Stimulated activated CD8-positive, alpha-beta memory T cell treated with anti-CD3 and anti-CD28 coated beads, Interleukin-7, amount 100 ng/mL, for 24 hours (primary cell): ENCODE data around the gene ARHGEF7.

Source experiments
- DNase-seq: peaks from one replicate; pipeline ENCODE4 v3.0.0-alpha.2; 2020; ENCODE audit warnings: low read depth

Gene ARHGEF7

DNA sequence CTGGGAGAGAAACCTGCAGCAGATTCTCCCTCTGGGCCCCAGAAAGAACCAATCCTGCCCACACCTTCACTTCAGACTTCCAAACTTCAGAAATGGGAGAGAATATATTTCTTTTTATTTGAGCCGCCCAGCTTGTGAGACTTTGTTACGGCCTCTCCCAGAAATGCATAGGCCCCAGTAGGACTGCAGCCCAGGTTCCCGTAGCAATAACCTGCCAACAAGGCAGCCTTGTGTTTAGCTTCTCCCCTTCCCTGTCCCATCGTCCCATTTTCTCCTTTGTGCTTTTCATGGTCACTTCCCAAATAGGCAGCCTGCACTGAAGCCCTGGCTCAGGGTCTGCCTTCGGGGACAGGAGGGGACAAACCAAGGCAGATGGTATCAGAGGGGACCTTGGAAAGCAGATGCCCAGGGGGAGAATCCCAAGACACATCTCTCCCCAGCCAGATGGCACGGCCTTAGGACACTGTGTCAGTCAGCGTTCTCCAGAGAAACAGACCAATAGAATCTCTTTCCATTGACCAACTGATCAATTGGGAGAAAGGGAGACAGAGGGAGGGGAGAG lies 3.7 kb upstream of the ARHGEF7 start:
- no peak for DNase-seq

DNA sequence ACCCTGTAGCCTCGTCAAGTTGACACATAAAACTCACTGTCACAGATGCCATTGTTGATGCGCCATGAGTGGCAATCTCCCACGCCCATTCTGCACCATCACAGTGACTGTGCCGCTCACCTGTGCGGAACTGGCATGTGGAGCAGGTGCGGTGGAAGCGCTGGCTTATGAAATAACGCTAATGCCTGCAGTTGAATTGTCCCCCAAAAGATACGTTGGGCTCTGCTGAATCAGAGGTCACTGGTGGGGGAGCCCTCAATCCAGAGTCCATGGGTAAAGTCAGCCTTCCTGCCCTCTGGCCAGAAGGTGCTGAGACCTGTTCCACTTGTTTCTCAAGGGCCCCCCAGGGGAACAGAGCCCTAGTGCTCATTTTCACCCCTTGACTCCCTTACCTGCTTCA lies 2.9 kb upstream of the ARHGEF7 start:
- DNase-seq: no peak

DNA sequence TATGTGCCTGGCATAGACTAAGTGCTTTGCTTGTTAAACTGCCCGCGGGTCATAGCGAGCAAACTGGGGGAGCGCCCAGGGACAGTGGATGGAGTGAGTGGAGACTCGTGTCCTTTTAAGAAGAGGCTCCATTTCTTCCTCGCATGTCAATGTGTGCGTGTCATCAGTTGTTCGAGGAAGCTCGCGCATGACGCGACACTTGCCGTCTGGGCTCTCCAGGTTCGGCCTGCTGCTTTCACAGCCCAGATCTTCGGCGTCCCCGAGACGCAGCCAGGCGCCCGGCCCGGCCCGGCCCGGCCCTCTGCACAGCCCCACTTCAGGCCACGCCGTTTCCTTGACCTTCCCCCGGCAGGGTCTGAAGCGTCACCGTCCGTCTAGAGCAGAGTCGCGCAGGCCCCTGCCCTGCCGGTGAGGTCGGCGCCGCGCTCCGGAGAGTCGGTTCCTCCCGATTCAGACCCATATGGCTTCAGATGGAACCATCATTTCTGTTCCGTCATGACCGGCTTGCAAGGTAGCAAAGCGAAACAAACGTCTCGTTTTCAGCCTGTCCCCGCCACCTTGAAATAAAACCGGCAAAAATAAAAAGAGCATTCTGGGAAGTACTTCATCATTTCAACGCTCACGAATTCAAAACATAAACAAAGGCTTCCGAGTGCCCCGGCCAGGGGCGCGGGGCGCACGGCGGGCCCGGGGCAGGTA lies 599 bp upstream of the ARHGEF7 start:
- DNase-seq: no peak

DNA sequence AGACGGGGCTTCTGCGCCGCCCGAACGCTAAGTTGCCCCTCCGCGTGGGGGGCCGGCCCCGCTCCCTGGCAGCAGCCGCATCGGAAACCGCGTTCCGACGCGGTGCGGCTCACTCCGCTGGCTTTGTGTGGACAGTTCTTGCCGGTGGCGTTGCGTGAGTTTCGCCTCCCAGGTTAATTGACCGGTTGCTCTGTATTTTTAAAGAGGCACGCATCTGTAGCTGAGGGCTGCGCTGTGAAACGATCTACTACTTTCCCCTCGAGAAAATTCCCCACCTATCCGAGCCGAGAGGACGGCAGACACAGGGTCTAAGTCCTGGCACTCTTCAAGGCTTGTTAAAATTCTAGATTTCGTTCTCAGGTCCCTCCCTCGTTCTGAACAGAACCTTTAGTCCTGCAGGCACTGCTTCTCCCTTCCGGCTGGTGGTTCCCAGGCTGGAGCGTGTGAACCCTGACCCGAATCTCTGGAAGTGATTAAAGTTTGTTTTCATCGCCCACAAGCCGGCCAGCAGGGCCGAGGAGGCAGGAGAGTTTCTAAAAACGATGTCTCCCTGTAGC lies 933 bp downstream of the ARHGEF7 start:
- no peak for DNase-seq

DNA sequence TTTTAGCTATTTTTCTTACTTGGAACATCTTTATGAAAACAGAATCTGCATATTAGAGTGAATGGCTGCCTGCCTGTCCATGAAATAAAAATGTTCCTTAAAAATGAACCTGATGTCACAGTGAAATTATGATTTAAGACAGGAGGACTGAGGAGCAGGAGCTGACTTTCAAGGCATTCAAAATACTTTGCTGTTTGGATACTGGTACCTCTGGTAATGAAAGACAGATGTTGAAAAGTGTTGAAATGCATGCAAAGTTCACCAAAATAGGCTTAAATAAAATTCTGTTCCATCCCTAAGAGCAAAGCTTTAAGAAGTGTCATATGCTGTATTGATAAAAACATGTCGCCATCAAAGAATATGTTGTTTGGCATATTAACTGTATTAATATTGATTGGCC lies 1.7 kb downstream of the ARHGEF7 start:
- no peak for DNase-seq

DNA sequence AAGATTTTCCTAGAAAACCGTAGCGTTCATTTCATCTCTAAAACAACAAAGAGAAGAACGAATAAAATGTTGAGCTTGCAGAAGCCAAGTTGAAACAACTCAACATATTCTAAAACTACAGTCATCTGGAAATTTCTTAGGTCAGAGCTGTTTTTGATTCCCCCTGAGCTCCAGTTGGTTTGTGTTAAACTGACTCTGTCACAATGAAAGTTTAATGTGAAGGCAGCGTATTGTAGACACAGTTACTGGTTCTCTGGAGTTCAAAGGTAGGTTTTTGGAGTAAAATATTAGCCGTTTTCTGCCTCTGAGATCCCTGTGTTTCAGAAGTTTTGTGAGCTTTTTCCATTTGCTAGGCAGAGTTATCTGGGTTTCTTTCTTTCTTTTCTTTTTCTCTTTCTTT lies 2.2 kb downstream of the ARHGEF7 start:
- DNase-seq: no peak

DNA sequence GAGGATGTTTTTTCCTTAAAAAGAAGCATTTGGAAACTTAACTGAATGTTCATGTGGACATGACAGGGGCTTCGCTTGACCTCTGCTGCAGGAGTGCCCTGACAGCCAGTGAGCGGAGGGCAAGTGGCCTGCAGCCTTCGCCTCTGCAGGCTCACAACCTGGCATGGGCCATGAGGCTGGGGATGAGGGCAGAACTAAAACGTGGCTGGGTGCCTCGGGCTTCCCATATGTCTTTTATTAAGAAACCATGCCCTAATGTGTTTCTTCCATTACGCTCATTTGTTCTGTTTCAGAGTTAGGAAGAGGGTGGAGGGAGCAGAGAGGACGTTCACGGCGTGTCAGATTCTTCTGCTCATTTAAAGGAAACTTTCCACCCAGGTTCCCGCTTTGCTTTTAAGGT lies 2.9 kb downstream of the ARHGEF7 start:
- no peak for DNase-seq

DNA sequence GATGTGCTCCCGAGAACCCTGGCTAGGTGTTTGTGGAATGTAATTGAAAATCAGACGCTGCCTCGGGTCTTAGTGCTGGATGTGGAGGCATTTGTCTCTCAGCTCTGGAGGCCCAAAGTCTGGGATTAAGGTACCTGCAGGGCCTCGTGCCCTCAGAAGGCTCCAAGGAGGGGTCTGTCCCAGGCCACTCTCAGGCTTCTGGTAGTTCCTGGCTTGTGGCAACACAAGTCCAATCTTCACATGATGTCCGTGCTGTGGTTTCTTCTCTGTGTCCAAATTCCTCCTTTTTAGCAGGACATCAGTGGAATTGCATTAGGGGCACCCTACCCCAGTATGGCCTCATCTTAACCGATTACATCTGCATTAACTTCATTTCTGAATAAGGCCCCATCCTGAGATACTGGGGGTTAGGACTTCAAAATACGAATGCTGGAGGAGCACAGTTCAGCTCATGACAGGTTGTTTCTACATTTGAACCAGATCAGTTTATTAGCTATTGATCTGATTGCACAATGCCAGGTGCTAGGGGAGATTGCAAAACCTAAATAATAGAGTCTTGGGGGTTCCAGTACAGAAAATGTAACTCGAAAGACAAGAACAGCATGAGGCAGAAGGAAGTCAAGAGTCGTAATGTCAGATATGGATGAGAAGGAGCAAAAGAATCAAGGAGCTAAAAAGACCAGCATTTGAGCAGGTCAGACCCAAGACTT lies 3.9 kb downstream of the ARHGEF7 start:
- DNase-seq: no peak

DNA sequence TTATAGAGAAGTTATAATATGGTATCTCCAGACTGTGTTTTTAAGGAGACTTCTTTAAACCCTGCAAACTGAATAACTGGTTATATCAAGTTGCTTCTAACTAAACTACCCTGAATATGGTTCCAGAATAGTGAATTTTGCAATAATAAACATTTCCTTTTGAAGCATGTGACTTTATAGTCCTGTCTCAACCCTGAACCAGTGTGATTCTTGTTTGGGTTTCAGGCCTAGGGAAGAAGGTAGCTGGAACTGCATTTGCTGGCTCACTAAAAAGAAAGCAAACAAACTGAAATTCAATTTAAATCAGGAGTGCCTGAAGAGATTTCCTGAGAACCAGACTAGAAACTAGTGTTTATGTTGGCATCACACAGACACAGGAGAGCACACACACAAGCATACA lies 4.9 kb downstream of the ARHGEF7 start:
- no peak for DNase-seq

DNA sequence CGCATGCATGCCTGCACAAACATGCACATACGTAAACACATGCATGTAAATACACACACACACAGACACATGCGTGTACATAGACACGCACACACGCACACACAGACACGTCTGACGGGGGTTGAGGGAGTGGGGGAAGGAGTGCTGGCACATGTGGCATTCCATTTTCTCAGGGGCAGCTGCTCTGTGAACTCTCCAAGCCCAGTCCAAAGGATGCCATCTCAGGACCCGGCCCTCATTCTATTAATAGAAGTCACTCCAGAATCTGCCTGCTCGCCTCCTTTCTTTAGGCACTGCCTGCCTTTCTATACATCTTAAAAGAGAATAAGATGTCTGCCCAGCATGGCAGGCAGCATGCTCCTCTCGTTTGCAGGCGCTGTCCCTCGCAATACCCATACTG lies 5.3 kb downstream of the ARHGEF7 start:
- no peak for DNase-seq

DNA sequence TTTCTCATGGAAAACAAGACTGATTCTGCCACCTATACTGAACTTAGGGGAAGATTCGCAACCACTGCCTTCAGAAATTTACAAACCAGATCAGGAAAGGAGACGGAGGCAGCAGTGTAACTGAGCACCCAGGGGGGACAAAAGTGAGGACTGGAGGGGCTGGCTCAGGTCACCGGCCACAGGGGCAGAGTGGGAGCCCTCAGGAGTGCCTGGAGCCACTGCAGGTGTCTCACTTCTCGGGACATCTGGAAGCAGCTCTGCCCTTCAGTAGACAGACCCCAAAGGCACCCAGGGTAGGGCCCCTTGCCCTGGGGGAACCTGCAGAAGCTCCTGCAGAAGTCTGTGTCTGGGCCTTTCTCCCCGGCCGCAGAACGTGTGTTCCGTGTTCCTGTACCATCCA lies 5.8 kb downstream of the ARHGEF7 start:
- DNase-seq: no peak

DNA sequence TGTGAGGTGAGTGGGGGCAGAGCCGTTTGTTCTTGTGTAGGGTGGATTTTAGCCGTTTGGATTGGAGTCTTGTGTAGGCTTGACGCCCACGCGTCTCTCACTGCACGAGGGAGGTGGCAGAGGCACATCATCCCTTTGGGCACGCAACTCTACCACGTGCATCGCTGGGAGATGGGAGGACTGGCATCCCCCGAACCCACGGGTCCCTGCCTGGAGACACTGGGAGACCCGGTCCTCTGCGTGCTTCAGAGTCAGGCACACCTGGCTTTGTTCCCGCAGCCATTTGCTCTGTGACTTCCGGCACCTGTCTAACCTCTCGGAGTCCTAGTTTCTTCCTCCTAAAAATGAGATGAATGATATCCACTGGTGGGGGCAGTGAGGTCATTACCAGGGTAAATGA lies 6.4 kb downstream of the ARHGEF7 start:
- no peak for DNase-seq

DNA sequence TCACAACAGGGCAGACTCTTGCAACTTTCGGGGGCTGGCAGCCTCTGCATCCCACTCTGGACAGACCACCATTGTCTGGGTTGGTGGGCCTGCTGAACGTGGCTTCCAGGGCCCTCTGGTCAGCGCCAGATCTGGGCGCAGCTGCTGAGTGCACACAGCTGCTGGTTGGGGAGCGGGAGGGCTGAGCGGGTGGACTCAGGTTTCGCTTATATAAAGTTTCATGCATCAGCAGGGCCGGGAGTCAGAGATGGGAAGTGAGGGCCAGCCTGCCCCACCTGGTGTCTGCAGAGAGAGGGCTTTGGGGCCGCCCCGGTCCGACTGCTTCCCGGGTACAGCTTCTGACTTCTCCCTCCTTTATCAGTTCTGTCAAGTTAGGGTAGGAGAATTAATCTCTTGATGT lies 6.9 kb downstream of the ARHGEF7 start:
- no peak for DNase-seq

DNA sequence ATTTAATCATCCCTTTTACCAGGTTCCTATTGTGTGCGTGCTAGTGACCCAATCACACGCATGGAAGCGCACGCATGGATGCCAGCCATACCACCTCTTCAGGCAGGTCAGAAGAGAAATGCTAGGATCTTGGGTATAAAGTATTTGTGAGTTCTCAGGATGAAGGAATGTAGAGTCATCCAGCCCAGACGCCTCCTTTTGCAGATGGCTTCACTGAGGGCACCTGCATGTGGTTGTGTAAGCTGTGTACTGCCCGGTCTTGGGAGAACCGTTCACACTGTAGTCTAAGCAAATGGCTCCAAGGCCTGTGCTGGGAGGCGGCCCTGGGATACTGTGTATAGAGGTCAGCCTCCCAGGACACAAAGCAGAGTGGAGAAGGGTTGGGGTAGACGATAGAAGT lies 7.5 kb downstream of the ARHGEF7 start:
- no peak for DNase-seq

DNA sequence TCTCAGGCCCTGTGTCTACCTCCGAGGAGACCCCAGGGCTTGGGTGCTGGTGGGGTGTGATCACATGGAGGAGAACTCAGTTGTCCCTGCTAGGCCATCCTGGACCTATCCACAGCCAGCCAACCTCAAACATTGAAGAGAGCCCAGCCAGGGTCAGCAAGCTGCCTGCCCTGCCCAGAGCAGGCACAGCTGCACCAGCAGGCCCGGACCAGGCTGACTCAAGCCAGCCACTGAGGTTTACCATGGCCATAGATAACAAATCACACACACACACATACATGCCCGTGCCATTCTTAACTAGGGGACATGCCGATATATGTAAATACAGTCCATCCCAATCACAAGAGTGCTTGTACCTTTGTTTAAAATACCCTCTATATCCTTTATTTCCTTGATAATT lies 8.1 kb downstream of the ARHGEF7 start:
- no peak for DNase-seq

DNA sequence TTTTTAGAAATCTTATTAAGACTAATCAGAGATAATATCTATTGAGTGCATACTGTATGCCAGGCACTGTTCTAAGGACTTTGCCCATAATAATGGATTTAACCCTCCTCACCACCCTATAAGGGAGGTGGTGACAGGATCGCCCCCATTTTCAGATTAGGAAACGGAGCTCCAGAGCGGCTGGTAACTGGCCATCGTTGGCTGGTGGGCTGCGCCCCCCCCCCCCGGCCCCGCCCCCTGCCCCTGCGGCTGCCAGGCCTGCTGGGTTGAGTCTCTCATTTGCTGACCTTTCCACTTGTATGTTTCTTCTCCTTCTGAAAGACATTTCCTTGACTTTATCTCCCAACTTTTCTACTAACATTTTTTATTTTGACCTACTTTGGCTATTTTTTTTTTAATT lies 8.5 kb downstream of the ARHGEF7 start:
- no peak for DNase-seq

DNA sequence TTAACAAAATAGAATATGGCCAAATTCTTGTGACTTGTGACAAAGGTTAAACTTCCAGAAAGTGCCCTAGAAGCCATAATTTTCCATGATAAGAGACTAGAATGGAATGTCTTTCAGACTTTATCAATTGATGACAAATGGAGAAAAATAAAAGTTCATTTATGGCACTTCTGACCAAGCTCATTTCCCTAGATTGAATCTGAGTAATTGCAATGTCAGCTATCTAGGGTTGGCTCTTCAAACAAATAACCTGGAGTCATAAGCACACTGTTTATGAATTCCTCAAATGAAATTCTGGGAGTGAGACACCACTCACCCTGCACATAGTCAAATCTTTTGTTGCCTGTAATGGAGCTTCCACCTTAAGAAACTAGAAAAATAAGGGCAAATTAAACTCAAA lies 11.4 kb downstream of the ARHGEF7 start:
- no peak for DNase-seq

DNA sequence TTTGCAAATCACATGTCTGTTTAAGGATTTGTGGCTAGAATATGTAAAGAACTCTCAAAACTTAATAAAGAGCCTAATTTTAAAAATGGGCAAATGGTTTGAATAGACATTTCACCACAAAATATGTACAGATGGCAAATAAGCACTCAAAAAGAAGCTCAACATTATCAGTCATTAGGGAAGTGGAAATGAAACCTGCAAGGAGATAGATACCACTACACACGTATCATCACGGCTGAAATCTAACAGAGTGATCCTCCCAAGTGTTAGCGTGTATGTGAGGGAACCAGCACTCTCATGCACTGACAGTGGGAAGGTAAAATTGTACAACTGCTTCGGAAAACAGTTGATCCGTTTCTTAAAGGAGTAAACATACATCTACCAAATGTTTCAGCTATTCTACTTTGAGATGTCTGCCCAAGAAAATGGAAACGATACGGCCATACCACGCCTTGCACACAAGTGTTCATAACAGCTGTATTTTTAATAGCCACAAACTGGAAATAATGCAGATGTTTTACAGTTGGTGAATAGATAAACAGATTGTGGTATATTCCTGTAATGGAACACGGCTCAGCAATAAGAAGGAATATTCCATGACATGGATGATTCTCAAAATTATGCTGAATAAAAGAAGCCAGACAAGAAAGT lies 14.5 kb downstream of the ARHGEF7 start:
- DNase-seq: no peak

DNA sequence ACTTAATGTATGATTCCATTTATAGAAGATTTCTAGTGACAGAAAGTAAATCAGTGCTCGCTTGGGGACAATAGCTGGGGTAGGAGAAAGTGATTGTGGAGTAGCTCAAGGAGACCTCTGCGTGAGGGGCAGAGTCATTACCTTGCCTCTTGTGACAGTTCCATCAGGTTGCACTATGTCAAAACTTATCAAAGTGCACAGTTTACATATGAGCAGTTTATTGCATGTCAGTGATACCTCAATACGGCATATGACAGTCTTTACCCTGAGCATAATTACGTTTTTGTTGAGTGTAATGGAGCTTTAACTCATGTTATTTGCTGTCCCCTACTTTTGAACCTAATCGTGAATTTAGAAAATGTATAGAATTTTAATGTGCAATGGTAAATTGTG lies 15.0 kb downstream of the ARHGEF7 start:
- no peak for DNase-seq

DNA sequence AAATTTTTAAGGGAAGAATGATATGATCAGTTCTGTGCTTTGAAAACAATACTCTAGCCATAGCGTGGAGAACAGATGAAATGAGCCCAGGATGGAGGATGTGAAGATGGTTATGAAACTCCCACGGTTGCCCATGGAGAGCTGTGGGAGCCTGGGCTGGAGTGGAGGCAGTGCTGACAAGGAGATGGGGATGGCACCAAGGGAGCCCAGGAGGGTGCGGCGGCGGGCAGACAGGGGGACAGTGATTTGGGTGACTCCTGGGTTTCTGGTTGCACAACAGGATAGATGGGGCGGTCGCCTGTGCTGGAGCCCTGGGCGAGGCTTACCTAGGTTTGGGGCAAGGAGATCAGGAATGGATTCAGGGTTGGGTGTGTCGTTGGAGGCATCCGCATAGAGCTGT lies 15.9 kb downstream of the ARHGEF7 start:
- no peak for DNase-seq

DNA sequence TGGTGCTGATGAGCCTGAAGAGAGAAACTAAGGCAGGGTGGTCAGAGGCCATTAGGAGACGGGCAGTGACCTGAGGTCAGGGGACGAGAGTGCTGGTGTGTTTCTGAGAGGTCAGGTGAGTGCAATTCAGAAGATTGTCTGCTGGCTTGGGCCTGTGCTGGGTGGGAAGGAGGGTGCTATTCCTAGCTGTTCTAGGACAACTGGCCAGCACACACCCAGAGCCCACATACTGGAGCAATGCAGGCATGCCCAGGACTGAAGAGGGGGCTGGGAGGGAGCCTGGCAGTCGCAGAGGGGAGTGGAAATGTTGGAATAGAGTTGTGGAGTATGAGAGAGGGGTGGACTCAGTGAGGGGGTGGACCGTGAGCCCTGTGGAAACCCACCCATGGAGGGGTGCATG lies 16.5 kb downstream of the ARHGEF7 start:
- DNase-seq: no peak

DNA sequence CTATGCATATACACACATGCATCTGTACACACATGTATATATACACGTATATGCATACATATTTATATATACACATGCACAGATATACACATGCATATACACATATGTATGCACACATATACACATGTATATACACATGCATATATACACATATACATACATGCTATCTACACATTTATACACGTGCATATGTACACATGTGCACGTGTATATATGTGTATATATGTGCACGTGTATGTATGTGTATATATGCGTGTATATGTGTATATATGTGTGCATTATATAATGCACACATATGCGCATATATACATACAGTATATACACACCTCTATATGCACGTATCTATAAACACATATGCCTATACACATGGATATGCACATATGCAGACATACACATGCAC lies 17.8 kb downstream of the ARHGEF7 start:
- DNase-seq: no peak

DNA sequence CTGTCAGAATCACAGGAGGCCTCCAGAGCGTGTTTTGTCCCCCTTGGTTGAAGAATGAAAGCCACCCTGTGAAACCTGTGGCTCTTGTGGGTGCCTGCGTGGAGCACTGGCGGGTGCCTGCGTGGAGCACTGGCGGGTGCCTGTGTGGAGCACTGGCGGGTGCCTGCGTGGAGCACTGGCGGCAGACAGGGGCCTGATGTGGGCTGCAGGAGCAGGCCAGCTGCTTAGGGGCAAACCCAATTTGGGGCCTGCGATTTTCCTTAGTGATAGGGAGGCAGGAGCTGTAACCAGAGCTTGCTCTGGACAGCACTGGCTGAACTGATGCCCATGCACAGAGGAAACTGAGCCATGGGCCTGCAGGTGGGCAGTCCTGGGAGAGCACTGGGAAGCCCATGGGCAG lies 24.3 kb downstream of the ARHGEF7 start:
- no peak for DNase-seq
